HCT116 (cell line): ENCODE data around the gene PDZD8.

Experiments
- CEBPB ChIP-seq: IDR thresholded peaks from 2 replicates; pipeline ENCODE4 v1.6.1; 2012; ENCODE audit warnings: low read depth
- ELF1 ChIP-seq: IDR thresholded peaks from 2 replicates; pipeline ENCODE4 v1.6.1; 2012; ENCODE audit warnings: low read depth, borderline replicate concordance
- JUND ChIP-seq: IDR thresholded peaks from 2 replicates; pipeline ENCODE4 v1.6.1; 2012
- POLR2A ChIP-seq: IDR thresholded peaks from 2 replicates; pipeline ENCODE4 v1.7.0; 2011; ENCODE audit warnings: borderline replicate concordance; ENCODE audit not compliant: insufficient read depth, insufficient read length; ENCODE audit errors: extremely low read depth
- POLR2AphosphoS5 ChIP-seq: IDR thresholded peaks from 2 replicates; pipeline ENCODE4 v1.6.1; 2011; ENCODE audit warnings: mild to moderate bottlenecking, low read depth, low read length, moderate library complexity
- SIN3A ChIP-seq: IDR thresholded peaks from 2 replicates; pipeline ENCODE4 v1.6.1; 2012; ENCODE audit warnings: low read depth
- TCF7L2 ChIP-seq: IDR thresholded peaks from 2 replicates; pipeline ENCODE4 v1.7.0; 2011; ENCODE audit warnings: borderline replicate concordance, inconsistent platforms; ENCODE audit not compliant: insufficient read depth, insufficient read length; ENCODE audit errors: extremely low read depth
- YY1 ChIP-seq: IDR thresholded peaks from 2 replicates; pipeline ENCODE4 v1.6.1; 2011; ENCODE audit warnings: low read length, low read depth, moderate library complexity, mild to moderate bottlenecking; ENCODE audit not compliant: insufficient replicate concordance; ENCODE audit errors: extremely low read depth
- TF ChIP-seq, protein P1 (sequence below): IDR thresholded peaks from 2 replicates; pipeline ENCODE4 v1.6.1; 2012
- TF ChIP-seq, protein P2 (sequence below), 3 experiments: fragments of 200-600 bp in 1 of 3; sonication (generic) in 1 of 3; IDR thresholded peaks in 2 of 3; conservative IDR thresholded peaks in 1 of 3; 2 replicates each; pipeline ENCODE4 v1.5.1; 2012 to 2017; ENCODE audit warnings: low read depth in 2 of 3, low read length in 2 of 3, antibody characterized with exemption in 1 of 3, borderline replicate concordance in 1 of 3, control low read depth in 1 of 3, mild to moderate bottlenecking in 1 of 3, mixed read lengths in 1 of 3, mixed run types in 1 of 3, moderate library complexity in 1 of 3; ENCODE audit not compliant: insufficient read depth in 1 of 3
- TF ChIP-seq, protein P3 (sequence below): IDR thresholded peaks from 2 replicates; pipeline ENCODE4 v1.6.1; 2012; ENCODE audit warnings: low read depth

DNA sequence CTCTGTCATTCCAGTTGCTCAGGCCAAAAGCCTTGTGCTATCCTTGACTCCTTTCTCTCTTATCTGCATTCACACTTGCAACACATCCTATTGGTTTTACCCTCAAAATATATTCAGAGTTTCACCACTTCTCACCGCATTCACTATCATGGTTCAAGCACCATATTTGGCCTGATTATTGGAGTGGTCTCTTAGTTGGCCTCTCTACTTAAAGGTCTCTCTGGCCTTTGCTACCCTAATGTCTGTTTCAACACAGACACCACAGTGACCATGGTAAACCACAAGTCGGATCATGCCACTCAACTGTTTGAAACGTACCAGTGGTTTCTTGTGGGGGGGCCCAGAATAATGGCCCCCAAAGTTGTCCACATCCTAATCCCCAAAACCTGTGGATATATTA, 15.2 kb upstream of the PDZD8 start:
- TF ChIP-seq POLR2AphosphoS5 (no peak), YY1 (no peak), POLR2A (no peak), TCF7L2 (no peak), SIN3A (no peak), ELF1 (no peak), CEBPB (no peak), JUND (no peak)
- TF ChIP-seq, protein P1, sequence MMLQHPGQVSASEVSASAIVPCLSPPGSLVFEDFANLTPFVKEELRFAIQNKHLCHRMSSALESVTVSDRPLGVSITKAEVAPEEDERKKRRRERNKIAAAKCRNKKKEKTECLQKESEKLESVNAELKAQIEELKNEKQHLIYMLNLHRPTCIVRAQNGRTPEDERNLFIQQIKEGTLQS: no peak
- TF ChIP-seq, protein P2, sequence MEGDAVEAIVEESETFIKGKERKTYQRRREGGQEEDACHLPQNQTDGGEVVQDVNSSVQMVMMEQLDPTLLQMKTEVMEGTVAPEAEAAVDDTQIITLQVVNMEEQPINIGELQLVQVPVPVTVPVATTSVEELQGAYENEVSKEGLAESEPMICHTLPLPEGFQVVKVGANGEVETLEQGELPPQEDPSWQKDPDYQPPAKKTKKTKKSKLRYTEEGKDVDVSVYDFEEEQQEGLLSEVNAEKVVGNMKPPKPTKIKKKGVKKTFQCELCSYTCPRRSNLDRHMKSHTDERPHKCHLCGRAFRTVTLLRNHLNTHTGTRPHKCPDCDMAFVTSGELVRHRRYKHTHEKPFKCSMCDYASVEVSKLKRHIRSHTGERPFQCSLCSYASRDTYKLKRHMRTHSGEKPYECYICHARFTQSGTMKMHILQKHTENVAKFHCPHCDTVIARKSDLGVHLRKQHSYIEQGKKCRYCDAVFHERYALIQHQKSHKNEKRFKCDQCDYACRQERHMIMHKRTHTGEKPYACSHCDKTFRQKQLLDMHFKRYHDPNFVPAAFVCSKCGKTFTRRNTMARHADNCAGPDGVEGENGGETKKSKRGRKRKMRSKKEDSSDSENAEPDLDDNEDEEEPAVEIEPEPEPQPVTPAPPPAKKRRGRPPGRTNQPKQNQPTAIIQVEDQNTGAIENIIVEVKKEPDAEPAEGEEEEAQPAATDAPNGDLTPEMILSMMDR (IDR thresholded peaks at IDR 0.05 in 2 of 3, conservative IDR thresholded peaks at IDR 0.05 in 1 of 3; ENCODE audit: borderline replicate concordance in 1 of 3, insufficient read depth in 1 of 3, low read depth in 2 of 3, low read length in 2 of 3): no peak
- TF ChIP-seq, protein P3, sequence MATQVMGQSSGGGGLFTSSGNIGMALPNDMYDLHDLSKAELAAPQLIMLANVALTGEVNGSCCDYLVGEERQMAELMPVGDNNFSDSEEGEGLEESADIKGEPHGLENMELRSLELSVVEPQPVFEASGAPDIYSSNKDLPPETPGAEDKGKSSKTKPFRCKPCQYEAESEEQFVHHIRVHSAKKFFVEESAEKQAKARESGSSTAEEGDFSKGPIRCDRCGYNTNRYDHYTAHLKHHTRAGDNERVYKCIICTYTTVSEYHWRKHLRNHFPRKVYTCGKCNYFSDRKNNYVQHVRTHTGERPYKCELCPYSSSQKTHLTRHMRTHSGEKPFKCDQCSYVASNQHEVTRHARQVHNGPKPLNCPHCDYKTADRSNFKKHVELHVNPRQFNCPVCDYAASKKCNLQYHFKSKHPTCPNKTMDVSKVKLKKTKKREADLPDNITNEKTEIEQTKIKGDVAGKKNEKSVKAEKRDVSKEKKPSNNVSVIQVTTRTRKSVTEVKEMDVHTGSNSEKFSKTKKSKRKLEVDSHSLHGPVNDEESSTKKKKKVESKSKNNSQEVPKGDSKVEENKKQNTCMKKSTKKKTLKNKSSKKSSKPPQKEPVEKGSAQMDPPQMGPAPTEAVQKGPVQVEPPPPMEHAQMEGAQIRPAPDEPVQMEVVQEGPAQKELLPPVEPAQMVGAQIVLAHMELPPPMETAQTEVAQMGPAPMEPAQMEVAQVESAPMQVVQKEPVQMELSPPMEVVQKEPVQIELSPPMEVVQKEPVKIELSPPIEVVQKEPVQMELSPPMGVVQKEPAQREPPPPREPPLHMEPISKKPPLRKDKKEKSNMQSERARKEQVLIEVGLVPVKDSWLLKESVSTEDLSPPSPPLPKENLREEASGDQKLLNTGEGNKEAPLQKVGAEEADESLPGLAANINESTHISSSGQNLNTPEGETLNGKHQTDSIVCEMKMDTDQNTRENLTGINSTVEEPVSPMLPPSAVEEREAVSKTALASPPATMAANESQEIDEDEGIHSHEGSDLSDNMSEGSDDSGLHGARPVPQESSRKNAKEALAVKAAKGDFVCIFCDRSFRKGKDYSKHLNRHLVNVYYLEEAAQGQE: no peak
